MM.1S (cell line): Measurements from ENCODE around the gene NET1.

Source experiments
- CTCF ChIP-seq: fragments of 300-600 bp; sonication (generic); IDR thresholded peaks from 2 replicates; pipeline ENCODE4 v1.5.1; 2016; ENCODE audit warnings: antibody characterized with exemption, low read length, mixed read lengths
- EZH2 ChIP-seq: fragments of 300-600 bp; sonication (generic); optimal IDR thresholded peaks from 2 replicates; pipeline ENCODE3; 2017; ENCODE audit warnings: low read depth, mild to moderate bottlenecking, antibody characterized with exemption, low read length, mixed read lengths
- EZH2phosphoT487 ChIP-seq: fragments of 300-600 bp; sonication (generic); IDR thresholded peaks from 2 replicates; pipeline ENCODE4 v1.6.1; 2018; ENCODE audit warnings: antibody characterized with exemption, low read length

- no peak for TF ChIP-seq CTCF
- no peak for TF ChIP-seq EZH2
- no peak for TF ChIP-seq EZH2phosphoT487
These were observed 78.5 kb downstream of the NET1 start for GRCh38 chr10:5490698-5491464.
